Keratinocyte (primary cell): ENCODE results near the gene BUD23.

Experiments used
- CTCF ChIP-seq, 3 experiments: IDR thresholded peaks in 1 of 3; conservative IDR thresholded peaks in 1 of 3; optimal IDR thresholded peaks in 1 of 3; 2 replicates in 2 of 3; 3 replicates in 1 of 3; pipeline versions ENCODE3 to v1.5.1; 2011; ENCODE audit warnings: low read length in 3 of 3, mild to moderate bottlenecking in 3 of 3, moderate library complexity in 2 of 3, control low read depth in 1 of 3, inconsistent platforms in 1 of 3; ENCODE audit not compliant: insufficient read depth in 2 of 3; ENCODE audit errors: extremely low read depth in 1 of 3
- EZH2 ChIP-seq: IDR thresholded peaks from one replicate; pipeline ENCODE4 v1.6.1; 2012; ENCODE audit warnings: inconsistent platforms, mild to moderate bottlenecking, low read length, moderate library complexity

DNA sequence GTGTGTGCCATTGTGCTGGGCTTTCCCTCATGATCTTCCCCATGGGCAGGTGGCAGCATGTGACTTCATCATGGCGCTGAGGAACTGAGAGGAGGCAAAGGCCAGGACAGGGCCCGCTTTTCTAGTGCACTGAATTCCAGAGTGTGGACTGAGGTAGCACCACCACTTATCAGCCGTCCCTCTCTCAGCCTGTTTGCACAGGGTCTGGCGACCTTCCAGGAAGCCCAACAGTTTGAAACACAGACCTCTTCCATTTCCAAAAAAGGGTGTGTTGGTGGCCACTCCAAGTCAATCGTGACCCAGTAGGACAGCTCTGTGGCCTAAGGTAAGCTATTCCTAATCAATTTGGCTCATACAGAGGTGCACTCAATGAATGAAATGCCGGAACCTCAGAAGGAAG lies 4.5 kb upstream of the BUD23 start:
- no peak for TF ChIP-seq CTCF (optimal IDR thresholded peaks at IDR 0.05 in 1 of 3, IDR thresholded peaks at IDR 0.05 in 1 of 3, conservative IDR thresholded peaks at IDR 0.05 in 1 of 3; ENCODE audit: extremely low read depth in 1 of 3, insufficient read depth in 2 of 3, low read length in 3 of 3)
- no peak for TF ChIP-seq EZH2
